Uterus (tissue), 4 donors: ENCODE results near the gene CACNA1E. TPM values are rescaled to one million over a fixed set of nuclear protein-coding genes. Genes with fewer than 3 reads are reported as not detected.

Experiments
- DNase-seq, 2 donors: peaks; one replicate each; pipeline ENCODE4 v3.0.0-alpha.2; 2019 to 2020
- H3K27ac ChIP-seq, 2 donors: fragments of 200-600 bp; sonication (generic); 1 replicate in 1 of 2; 2 replicates in 1 of 2; pipeline ENCODE4 v1.5.1; 2016 to 2018
- H3K27me3 ChIP-seq, 2 donors: fragments of 200-600 bp; sonication (generic); one replicate each; pipeline ENCODE4 v1.5.1; 2018 to 2019; ENCODE audit warnings: control low read depth in 1 of 2
- H3K36me3 ChIP-seq, 2 donors: fragments of 200-600 bp; sonication (generic); one replicate each; pipeline ENCODE4 v1.5.1; 2019; ENCODE audit warnings: control low read depth in 1 of 2
- H3K4me1 ChIP-seq, 2 donors: fragments of 200-600 bp; sonication (generic); one replicate each; pipeline ENCODE4 v1.5.1; 2018 to 2019; ENCODE audit warnings: control low read depth in 1 of 2
- H3K4me3 ChIP-seq, 2 donors: fragments of 200-600 bp; sonication (generic); 1 replicate in 1 of 2; 2 replicates in 1 of 2; pipeline ENCODE4 v1.5.1; 2018 to 2019; ENCODE audit warnings: mild to moderate bottlenecking in 1 of 2
- H3K9me3 ChIP-seq, 2 donors: fragments of 200-600 bp; sonication (generic); one replicate each; pipeline ENCODE4 v1.5.1; 2019; ENCODE audit warnings: control low read depth in 1 of 2
- POLR2A ChIP-seq, 2 donors: fragments of 450-650 bp; IDR thresholded peaks; one replicate each; pipeline ENCODE4 v1.6.1; 2016; ENCODE audit warnings: antibody characterized with exemption in 2 of 2, mild to moderate bottlenecking in 1 of 2, moderate library complexity in 1 of 2
- intact Hi-C: fragments of 100-400 bp; cut with DNase I; formaldehyde crosslinking; loops from one replicate; pipeline ENCODE4 v1.15.1; 2023; ENCODE audit warnings: low total_unique reads
- total RNA-seq, 4 donors: library from RNA; depleted of rRNA in 3 of 4; stranded (reverse); fragments of >200 nt in 3 of 4; gene quantifications; one replicate each; pipeline versions ENCODE4 v1.1.0 to v1.2.4, GENCODE V29; 2014 to 2023
- TF ChIP-seq, protein P1 (sequence below), 4 experiments: fragments of 200-600 bp in 2 of 4; fragments of 450-650 bp in 2 of 4; sonication (generic) in 2 of 4; IDR thresholded peaks; one replicate each; pipeline ENCODE4 v1.5.1; 2016 to 2019; ENCODE audit warnings: antibody characterized with exemption in 4 of 4, mild to moderate bottlenecking in 2 of 4, moderate library complexity in 1 of 4
- donor health status: DM: yes; HTN: yes; CAD: no.

CACNA1E gene
- total RNA-seq, 4 donors from 2014 or later: 0.12 to 3.4 TPM; not detected in 2

DNA sequence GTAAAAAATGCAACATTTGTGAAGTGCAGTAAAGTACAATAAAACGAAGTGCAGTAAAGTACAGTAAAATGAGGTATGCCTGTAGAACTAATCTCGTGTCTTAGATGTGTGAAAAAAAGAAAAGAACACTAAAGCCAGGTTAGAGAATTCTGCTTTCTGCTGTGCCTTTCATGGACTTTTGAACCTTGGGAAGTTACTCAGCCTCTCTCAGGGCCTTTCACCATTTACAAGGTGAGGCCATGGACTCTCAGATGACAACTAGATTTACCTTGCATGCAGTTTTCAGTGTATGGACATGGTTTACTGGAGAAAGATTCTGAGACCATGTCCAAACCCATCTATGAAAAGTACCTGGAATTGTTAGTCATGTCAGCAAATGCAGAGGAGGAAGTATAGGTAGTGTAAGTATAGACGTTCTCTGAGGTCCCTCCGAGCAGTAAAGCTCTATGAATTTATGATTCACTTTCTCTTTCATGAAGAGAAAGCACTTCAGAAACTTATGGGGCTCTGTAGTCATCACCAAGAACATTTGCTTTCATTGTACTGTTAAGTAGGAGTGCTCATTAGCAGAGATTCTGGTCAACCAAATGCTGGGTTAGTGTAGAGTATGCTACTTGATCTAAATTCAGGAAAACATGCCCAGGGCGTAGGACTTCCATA is 143.1 kb downstream of the CACNA1E start:
- no peak overlapping the region for H3K4me3 ChIP-seq
- H3K27me3 ChIP-seq: no peaks in the 10 kb centered on the region
- H3K36me3 ChIP-seq: no peaks in the 10 kb centered on the region
- no peak for DNase-seq
- no peaks in the 10 kb centered on the region for H3K4me1 ChIP-seq
- intact Hi-C loops: no loop called here
- H3K9me3 ChIP-seq: no peaks in the 10 kb centered on the region
- TF ChIP-seq, protein P1, sequence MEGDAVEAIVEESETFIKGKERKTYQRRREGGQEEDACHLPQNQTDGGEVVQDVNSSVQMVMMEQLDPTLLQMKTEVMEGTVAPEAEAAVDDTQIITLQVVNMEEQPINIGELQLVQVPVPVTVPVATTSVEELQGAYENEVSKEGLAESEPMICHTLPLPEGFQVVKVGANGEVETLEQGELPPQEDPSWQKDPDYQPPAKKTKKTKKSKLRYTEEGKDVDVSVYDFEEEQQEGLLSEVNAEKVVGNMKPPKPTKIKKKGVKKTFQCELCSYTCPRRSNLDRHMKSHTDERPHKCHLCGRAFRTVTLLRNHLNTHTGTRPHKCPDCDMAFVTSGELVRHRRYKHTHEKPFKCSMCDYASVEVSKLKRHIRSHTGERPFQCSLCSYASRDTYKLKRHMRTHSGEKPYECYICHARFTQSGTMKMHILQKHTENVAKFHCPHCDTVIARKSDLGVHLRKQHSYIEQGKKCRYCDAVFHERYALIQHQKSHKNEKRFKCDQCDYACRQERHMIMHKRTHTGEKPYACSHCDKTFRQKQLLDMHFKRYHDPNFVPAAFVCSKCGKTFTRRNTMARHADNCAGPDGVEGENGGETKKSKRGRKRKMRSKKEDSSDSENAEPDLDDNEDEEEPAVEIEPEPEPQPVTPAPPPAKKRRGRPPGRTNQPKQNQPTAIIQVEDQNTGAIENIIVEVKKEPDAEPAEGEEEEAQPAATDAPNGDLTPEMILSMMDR (IDR thresholded peaks at IDR 0.05): no peak
- no peak for TF ChIP-seq POLR2A (IDR thresholded peaks at IDR 0.05)
- H3K27ac ChIP-seq: no peak overlapping the region

DNA sequence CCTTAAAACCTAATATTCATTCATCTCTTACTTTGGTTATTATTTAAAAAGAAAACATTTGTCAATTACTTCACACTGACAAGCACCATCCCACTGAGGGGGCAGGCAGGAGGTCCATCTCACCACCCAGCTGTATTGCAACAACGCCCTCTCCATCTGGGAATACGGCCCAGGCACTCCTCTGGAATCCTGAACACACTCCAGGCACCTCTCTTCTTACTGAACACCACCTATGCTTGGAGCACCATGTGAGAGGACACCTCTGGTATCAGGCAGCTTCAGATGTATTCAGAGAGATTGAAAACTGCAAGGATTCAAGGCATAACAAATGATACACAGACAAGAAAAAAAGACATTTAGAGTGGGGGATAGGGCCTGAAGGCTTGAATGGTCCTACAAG is 147.1 kb downstream of the CACNA1E start:
- no peaks in the 10 kb centered on the region for H3K9me3 ChIP-seq
- H3K4me1 ChIP-seq: no peaks in the 10 kb centered on the region
- no peaks in the 10 kb centered on the region for H3K36me3 ChIP-seq
- H3K27me3 ChIP-seq: no peaks in the 10 kb centered on the region
- TF ChIP-seq POLR2A (IDR thresholded peaks at IDR 0.05): no peak
- TF ChIP-seq, protein P1 (IDR thresholded peaks at IDR 0.05): no peak
- H3K27ac ChIP-seq: no peak overlapping the region
- intact Hi-C loops: no loop called here
- H3K4me3 ChIP-seq: no peak overlapping the region
- no peak for DNase-seq

DNA sequence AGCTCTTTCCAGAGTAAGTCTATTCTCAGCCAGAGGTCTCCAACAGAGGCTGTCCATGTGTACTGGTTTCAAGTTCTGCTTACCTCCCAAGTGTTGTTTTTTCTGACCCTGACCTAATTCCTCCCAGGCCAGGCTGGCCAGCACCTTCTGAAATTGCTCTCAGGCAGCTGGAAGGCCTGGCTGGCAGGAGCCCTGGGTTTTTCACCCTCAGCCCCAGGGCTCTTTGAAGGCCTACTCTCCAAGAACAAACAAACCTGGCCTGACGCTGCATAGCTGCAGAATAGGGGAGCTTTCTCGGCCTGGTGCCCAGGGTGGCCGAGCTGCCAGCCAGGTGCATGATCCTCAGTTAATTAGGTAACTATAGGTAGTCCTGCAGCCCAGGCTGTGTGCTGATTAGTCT is 147.5 kb downstream of the CACNA1E start:
- Histone ChIP-seq H3K9me3 (no peaks in the 10 kb centered on the region), H3K36me3 (no peaks in the 10 kb centered on the region), H3K27ac (no peak overlapping the region), H3K27me3 (no peaks in the 10 kb centered on the region), H3K4me1 (no peaks in the 10 kb centered on the region), H3K4me3 (no peak overlapping the region)
- intact Hi-C loops: no loop called here
- DNase-seq: no peak
- TF ChIP-seq, protein P1 (IDR thresholded peaks at IDR 0.05): no peak
- TF ChIP-seq POLR2A (IDR thresholded peaks at IDR 0.05): no peak

DNA sequence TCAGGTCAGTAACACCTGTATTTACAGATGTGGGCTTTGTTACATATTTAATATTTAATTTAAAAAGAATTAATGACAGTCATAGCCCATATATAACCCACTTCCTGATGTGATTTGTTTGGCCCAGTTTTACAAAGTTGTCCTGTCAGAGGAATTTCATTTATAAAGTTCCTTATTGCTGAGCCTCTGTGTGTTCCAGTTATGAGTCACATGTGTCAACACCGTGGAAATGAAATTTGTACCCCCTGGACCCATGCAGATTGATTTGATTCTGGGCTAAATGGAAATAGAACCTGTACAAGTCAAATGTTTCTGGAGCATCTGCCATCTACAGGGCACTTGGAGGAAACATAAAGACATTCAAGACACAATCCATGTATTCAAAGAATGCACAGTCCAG is 149.2 kb downstream of the CACNA1E start:
- no peaks in the 10 kb centered on the region for H3K27me3 ChIP-seq
- no peak overlapping the region for H3K4me3 ChIP-seq
- no peak for DNase-seq
- no peaks in the 10 kb centered on the region for H3K9me3 ChIP-seq
- no peak for TF ChIP-seq POLR2A (IDR thresholded peaks at IDR 0.05)
- TF ChIP-seq, protein P1 (IDR thresholded peaks at IDR 0.05): no peak
- no peaks in the 10 kb centered on the region for H3K4me1 ChIP-seq
- H3K36me3 ChIP-seq: no peaks in the 10 kb centered on the region
- no peak overlapping the region for H3K27ac ChIP-seq
- intact Hi-C loops: no loop called here

DNA sequence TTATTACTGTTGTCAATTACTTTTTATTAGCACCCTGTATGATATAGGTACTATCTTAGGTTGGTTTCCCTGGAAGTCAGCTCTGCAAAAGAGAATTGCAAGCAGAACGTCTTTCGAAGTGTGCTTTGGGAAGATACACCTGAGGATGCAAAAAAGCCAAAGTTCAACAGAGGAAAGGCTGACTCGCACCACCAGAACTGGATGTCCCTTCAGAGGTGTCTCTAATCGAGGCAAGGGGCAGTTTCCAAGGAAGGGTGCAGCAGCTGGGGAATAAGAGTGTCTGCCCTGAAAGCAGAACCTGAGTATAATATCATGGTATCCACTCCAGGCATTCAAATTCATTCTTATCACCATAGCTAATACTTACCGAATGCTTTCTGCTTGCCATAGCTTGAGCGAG is 149.6 kb downstream of the CACNA1E start:
- H3K27ac ChIP-seq: no peak overlapping the region
- no peak for DNase-seq
- H3K36me3 ChIP-seq: no peaks in the 10 kb centered on the region
- H3K4me3 ChIP-seq: no peak overlapping the region
- no peaks in the 10 kb centered on the region for H3K9me3 ChIP-seq
- TF ChIP-seq POLR2A (IDR thresholded peaks at IDR 0.05): no peak
- TF ChIP-seq, protein P1 (IDR thresholded peaks at IDR 0.05): no peak
- no peaks in the 10 kb centered on the region for H3K4me1 ChIP-seq
- H3K27me3 ChIP-seq: no peaks in the 10 kb centered on the region
- intact Hi-C loops: no loop called here
